MG63 (cell line): ENCODE measurements around the gene LAMA1. TPM values are rescaled to one million over a fixed set of nuclear protein-coding genes. Genes with fewer than 3 reads are reported as not detected.
A peak's percentile ranks its signal among the peaks of the same experiment; 100 is the strongest.

ENCODE experiments used
- DNase-seq: peaks from one replicate; pipeline ENCODE4 v3.0.0-alpha.2; 2020
- H3K27me3 ChIP-seq: fragments of 250-450 bp; sonication (Bioruptor Pico); 2 replicates; pipeline ENCODE4 v1.5.1; 2020; ENCODE audit warnings: mild to moderate bottlenecking, moderate library complexity
- H3K36me3 ChIP-seq: fragments of 250-450 bp; sonication (Bioruptor Pico); 2 replicates; pipeline ENCODE4 v1.5.1; 2020; ENCODE audit warnings: mild to moderate bottlenecking, moderate library complexity
- H3K4me3 ChIP-seq: fragments of 250-450 bp; sonication (Bioruptor Pico); 2 replicates; pipeline ENCODE4 v1.5.1; 2020; ENCODE audit warnings: mild to moderate bottlenecking, moderate library complexity
- H3K9me3 ChIP-seq: fragments of 250-450 bp; sonication (Bioruptor Pico); 2 replicates; pipeline ENCODE4 v1.5.1; 2020; ENCODE audit warnings: mild to moderate bottlenecking, moderate library complexity
- total RNA-seq: library from RNA; depleted of rRNA; stranded (reverse); fragments of >200 nt; shearing (Covaris generic); gene quantifications from 2 replicates; pipeline ENCODE4 v1.2.3, GENCODE V29; 2014; ENCODE audit warnings: low replicate concordance

LAMA1 gene
- total RNA-seq, 1 experiment from 2014 or later: 1.6 TPM

DNA sequence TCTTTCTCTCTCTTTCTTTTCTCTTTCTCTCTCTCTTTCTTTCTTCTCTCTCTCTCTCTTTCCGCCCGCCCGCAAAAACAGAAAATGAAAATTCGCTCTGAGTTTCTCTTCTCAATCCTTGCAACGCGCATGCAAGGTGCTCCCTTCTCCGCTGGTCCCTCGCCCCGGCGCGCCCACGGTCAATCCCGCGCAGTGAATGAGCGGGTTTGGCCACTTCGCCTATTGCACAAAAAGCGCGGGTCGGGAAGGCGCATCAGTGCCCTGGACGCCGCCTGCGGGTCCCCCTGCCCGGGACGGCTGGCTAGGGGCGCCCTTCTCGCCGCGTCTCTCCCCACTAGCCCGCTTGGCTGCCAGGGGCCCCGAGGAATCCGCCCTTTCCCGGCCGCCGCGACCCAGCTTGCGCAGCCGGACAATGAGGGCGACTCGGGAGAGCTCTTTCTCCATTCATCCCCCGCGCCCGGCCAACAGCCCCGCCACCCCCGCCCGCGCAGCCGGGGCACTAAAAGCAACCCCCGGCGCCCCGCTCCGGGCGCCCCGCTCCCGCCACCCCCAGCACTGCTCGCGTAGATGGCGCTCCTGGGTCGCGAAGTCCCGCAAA, 706 bp downstream of the LAMA1 start:
- Histone ChIP-seq H3K36me3 (no peaks in the 10 kb centered on the region), H3K4me3 (peak overlapping the region; percentile 41), H3K9me3 (no peaks in the 10 kb centered on the region; the same call in 1 of the 2 replicates), H3K27me3 (peaks cover 23% of the 10 kb centered on the region)
- DNase-seq: peak; percentile 26

DNA sequence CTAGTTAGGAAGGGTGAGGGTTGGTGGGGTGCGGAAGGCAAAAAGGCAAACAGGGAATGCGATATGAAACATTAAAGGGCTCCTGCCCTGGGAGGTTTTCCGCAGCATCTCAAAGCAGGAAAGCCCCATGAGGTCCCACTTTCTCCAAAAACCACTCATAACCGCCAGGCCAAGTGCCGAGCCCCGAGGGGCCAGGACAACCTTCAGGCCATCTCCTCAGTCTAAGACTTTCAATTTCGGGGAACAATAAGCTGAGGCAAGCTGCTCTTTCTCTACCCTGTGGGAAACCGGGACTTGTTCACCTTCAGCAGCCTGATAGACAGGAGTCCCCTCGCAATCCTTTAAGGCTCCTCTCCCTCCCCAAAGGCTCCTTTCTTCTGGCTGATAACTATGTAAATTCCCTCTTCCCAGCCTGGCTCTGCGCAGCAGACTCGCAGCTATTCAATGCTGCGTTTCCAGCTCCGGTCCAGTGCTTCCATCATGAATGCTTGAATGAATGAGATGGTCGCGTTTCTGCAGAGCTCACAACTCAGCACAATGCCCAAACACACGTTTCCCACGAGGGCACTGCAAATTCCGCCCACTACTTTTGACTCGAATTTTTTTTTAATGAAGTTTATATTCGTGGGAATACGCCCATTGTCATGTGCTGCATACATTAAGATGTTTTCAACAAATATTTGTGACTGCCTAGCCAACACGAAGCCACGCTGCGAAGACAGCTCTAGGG, 1.4 kb downstream of the LAMA1 start:
- H3K9me3 ChIP-seq: no peaks in the 10 kb centered on the region; the same call in 1 of the 2 replicates
- no peaks in the 10 kb centered on the region for H3K36me3 ChIP-seq
- H3K4me3 ChIP-seq: peak overlapping the region; percentile 41
- H3K27me3 ChIP-seq: peaks cover 23% of the 10 kb centered on the region
- DNase-seq: no peak

DNA sequence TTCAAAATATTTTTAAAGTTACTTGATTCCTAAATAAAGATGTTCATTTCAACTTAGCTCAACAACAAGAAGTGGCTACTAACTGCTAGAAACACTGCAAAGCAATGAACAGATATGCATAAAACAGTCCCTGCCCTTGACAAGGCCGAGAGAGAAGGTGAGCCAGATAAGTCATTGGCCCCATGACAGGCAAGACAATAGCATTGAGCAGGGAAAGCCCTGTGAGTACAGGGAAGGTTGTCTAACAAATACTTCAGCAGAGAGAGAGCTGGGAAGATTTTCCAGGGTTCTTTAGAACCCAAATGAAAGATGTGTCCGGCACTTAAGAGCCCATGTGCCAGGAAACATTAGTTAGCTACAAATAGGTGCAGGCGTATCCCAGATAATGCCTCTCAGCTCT, 4.7 kb downstream of the LAMA1 start:
- Histone ChIP-seq H3K4me3 (no peak overlapping the region), H3K9me3 (no peaks in the 10 kb centered on the region; the same call in 1 of the 2 replicates), H3K36me3 (no peaks in the 10 kb centered on the region), H3K27me3 (peaks cover 14% of the 10 kb centered on the region)
- DNase-seq: no peak

DNA sequence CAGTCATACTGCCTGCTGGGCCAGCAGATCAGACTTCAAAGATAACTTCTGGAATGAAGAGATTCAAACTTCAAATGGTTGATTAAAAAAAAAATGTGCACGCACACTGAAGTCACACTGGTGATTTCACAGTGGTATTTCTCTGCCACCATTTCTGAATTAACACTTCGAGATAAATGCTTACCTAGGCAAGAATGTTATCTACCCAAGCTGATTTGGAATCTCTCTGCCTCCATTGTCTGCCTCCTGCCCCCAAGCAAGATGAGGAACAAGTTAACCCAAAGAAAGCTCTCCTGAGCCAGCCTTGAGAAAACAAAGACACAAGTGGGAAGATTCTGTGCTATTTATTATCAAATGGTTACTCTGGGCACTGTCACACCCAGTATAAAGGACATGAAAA, 6.5 kb downstream of the LAMA1 start:
- Histone ChIP-seq H3K4me3 (no peak overlapping the region), H3K27me3 (peaks cover under 1% of the 10 kb centered on the region; the same call in 1 of the 2 replicates), H3K9me3 (no peaks in the 10 kb centered on the region; the same call in 1 of the 2 replicates), H3K36me3 (no peaks in the 10 kb centered on the region)
- no peak for DNase-seq

DNA sequence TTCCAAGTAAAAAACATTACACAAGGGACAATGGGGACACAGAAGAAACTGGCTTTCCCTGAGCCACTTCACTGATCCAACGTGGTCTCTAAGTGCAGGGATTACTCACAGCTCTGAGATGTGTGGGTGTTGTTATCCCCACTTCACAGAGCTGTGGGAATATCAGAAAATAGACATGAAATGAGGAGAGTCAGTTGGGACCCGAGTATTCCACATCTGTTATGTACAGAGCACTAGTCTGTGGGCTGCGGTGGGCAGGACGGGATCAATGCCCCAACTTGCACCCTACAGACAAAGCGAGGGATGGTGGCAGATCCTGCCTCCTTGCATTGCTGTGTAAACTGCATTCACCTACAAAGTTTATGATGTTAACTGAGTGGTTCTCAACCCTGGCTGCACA, 11.7 kb downstream of the LAMA1 start:
- H3K4me3 ChIP-seq: no peak overlapping the region
- no peak for DNase-seq
- no peaks in the 10 kb centered on the region for H3K27me3 ChIP-seq
- no peaks in the 10 kb centered on the region for H3K9me3 ChIP-seq
- H3K36me3 ChIP-seq: no peaks in the 10 kb centered on the region

DNA sequence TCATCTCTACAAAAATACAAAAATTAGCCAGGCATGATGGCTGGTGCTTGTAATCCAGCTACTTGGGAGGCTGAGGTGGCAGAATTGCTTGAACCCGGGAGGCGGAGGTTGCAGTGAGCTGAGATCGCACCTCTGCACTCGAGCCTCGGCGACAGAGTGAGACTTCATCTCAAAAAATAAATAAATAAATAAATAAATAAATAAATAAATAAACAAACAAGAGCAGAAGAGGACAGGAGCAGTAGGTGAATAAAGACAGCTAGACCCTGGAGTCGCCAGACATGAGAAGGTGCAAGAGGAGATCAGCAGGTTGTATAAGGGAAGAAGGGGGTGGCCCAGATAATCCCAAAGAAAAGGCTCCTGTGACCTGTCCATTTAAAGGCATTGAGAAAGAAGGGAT, 12.3 kb downstream of the LAMA1 start:
- Histone ChIP-seq H3K4me3 (no peak overlapping the region), H3K9me3 (no peaks in the 10 kb centered on the region), H3K36me3 (no peaks in the 10 kb centered on the region), H3K27me3 (no peaks in the 10 kb centered on the region)
- no peak for DNase-seq

DNA sequence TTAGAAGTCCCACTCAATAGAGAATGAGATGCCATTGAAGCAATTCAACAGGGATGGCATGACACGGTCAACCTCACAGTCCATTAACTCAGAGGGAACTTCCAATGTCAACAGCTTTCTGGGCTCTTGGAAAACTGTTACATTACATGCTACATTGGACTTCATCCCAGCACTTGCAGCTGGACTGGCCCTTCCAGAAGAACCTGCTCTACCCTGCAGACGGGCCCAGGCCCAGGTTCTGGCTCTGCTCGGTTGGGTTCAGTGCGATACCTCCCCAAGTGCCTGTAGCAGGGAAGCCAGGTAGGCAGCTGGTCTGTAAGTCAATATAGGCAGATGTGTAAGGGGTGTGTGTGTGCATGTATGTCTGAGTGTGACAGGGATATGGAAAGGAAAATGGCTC, 12.9 kb downstream of the LAMA1 start:
- Histone ChIP-seq H3K36me3 (no peaks in the 10 kb centered on the region), H3K9me3 (no peaks in the 10 kb centered on the region), H3K4me3 (no peak overlapping the region), H3K27me3 (no peaks in the 10 kb centered on the region)
- DNase-seq: no peak

DNA sequence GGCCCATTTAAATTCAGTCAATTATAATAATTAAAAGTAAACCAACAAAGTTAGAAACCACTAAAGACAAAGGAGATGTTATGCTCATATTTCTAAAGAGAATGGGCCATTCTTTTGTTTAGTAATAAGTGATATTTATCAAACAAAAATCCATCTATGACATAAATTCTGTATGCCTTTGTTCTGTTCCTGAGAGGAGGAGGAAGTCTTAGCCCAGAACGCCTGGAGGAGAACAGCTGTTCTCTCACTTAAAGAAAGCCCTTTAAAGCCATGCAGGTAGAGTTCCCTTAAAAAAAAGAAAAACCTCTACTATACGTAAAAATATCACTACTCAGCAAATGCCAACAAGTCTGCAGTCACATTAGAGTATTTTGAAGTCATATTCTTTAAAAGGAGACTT, 15.5 kb downstream of the LAMA1 start:
- no peaks in the 10 kb centered on the region for H3K36me3 ChIP-seq
- no peaks in the 10 kb centered on the region for H3K9me3 ChIP-seq
- DNase-seq: no peak
- H3K4me3 ChIP-seq: no peak overlapping the region
- no peaks in the 10 kb centered on the region for H3K27me3 ChIP-seq

DNA sequence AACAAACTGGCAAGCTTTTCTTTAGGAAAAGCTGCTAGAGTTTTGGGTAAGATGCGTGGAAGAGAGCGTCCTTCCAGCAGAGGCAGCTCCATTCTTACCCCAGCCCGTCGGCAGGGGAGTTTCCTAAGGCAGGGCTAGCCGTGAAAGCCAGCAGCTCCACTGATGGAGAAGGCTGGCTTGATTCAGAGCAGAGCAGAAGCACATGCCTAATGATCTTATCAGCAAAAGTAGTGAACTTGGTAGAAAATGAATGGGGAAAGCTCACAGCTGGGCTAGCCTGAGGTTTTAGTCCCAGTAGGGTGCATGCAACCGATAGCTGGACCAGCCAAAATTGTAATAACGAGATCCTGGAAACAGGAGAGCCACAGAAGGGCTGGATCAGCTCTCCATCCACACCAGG, 20.8 kb downstream of the LAMA1 start:
- Histone ChIP-seq H3K4me3 (no peak overlapping the region), H3K27me3 (no peaks in the 10 kb centered on the region), H3K9me3 (no peaks in the 10 kb centered on the region), H3K36me3 (no peaks in the 10 kb centered on the region)
- no peak for DNase-seq

DNA sequence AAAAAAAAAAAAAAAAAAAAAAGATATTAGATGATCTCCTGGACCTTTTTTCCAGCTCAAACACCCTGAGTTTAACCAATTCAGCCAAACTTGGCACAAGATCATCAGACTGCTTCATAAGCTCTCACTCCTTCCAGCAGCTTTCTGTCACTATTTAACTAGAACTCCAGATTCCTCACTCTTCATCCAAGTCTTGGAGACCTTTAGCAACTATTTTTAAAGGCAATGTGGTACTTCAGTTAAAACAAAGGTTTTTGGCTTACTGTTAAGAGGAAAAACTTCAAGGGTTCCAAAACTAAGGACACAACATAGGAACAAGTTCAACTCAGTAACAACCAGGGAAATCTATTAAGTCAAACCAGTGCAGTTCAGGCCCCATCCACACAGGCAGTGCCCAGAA, 23.2 kb downstream of the LAMA1 start:
- H3K4me3 ChIP-seq: no peak overlapping the region
- H3K27me3 ChIP-seq: no peaks in the 10 kb centered on the region
- DNase-seq: no peak
- H3K36me3 ChIP-seq: no peaks in the 10 kb centered on the region
- H3K9me3 ChIP-seq: no peaks in the 10 kb centered on the region

DNA sequence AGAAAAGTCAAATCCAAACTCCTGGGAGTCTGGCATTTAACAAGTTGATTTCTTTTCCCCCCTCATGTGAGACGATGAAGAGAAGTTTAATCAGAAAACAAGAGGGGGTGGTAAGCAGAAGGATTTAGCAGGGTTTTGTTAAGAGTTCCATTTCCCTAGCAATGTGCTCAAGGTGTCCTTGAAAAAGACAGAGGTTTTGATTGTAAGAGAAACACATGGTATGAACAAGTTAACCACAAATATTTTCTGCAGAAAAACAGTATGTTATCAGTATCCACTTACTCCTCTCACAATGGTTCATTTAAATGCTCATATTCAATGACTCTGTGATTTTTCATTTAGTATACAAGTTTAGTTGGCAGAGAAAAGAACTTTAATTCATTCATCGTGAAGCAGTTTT, 26.8 kb downstream of the LAMA1 start:
- H3K36me3 ChIP-seq: no peaks in the 10 kb centered on the region
- H3K9me3 ChIP-seq: no peaks in the 10 kb centered on the region
- H3K4me3 ChIP-seq: no peak overlapping the region
- no peak for DNase-seq
- no peaks in the 10 kb centered on the region for H3K27me3 ChIP-seq

DNA sequence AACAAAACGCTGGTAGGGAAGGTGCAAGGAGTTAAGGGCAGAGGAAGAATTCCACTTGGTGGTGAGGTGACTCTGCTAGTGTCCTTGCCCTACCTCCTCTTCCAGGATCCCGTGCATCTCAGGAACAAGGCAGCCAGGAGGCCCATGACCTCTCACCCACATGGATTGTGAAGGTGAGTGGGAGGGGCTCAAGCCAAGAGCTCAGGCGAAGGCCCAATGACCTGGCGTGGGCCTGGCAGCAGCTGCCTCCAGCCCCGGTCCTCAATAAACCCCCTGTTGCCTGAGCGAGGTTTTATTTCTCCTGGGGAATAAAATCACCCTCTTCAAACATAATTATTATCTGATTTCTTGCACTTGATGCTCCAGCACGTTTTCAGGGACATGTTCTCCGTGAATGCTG, 28.2 kb downstream of the LAMA1 start:
- Histone ChIP-seq H3K27me3 (no peaks in the 10 kb centered on the region), H3K9me3 (no peaks in the 10 kb centered on the region), H3K36me3 (no peaks in the 10 kb centered on the region), H3K4me3 (no peak overlapping the region)
- DNase-seq: no peak

DNA sequence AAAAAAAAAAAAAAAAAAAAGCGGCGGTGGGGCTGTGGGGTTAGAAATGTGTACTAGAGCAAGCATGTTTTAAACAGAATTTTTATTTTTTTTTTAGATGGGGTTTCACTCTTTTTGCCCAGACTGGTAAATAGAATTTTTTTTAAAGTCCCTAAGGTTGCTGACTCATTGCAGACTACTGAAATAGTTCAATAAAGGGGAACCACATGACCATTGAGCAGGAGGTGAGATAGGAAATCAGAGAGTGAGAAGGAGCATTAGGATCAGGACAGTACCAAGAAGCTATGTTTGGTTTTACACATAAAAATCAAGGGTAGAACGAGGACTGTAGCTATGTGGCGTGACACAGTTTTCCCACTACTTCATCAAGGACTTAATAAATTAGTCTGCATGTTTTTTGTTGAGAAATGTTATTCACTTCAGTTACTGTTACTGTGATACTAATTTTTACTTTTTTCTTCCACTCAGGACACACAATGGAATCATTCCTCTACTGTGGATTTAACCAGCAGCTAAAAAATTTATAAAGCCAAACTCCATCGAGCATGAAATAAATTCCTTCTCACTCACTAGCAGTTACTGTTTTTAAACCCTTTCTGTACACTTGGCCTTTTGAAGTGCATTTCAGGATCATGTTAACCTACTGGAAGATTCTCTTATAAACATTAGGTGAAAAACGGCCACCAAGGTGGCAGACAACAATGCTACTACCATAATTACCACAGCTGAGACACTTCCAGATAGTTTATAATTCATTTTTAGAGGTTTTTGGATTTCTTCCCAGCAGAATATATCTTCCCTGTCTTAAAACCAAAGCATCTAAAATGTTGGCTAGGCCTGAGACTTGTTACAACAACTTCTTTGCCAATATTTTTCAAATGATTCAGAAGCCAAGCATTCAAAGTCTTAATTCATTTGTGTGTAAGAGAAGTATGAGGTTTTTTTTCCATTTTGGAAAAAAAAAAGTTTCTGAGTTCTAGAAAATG, 33.2 kb downstream of the LAMA1 start:
- no peak for DNase-seq
- Histone ChIP-seq H3K4me3 (no peak overlapping the region), H3K27me3 (no peaks in the 10 kb centered on the region), H3K36me3 (no peaks in the 10 kb centered on the region), H3K9me3 (no peaks in the 10 kb centered on the region)

DNA sequence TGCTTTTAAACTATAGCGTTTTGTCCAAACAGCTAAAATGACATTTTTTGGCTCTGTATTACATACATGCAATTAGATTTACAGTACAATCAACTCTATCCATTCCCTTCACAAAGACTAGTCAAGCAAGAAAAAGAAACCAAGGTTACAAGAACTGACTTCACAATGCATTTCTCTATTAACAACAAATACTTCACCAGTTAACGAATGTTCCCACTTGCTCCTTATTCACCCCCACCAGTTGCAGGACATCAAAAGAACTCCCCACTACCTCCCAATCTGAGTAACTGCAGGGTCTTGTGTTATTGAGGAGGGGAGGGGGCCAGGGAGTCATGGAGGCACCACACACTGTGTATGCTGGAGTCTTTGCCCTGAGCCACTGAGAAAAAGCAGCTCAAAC, 34.9 kb downstream of the LAMA1 start:
- H3K9me3 ChIP-seq: no peaks in the 10 kb centered on the region
- H3K27me3 ChIP-seq: no peaks in the 10 kb centered on the region
- H3K4me3 ChIP-seq: no peak overlapping the region
- no peak for DNase-seq
- no peaks in the 10 kb centered on the region for H3K36me3 ChIP-seq

DNA sequence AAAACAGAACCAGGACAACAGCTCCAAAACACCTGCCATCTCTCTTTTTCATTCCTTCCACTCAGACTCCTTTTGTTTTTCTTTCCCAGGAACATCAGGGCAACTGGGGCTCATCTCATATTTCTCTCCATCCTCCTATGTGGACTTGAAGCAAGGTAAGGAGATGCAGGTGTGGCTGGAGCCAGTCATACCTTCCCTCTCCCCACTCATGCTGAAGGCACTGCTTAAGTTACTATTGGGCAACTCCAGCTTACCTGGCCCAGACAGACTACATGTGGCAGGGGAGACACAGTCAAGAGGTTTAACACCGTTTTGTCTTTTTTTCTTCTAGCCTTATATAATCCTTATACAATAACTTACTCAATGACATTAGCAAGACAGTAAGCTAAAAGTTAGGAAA, 38.4 kb downstream of the LAMA1 start:
- DNase-seq: no peak
- Histone ChIP-seq H3K9me3 (no peaks in the 10 kb centered on the region), H3K36me3 (no peaks in the 10 kb centered on the region), H3K27me3 (no peaks in the 10 kb centered on the region), H3K4me3 (no peak overlapping the region)

DNA sequence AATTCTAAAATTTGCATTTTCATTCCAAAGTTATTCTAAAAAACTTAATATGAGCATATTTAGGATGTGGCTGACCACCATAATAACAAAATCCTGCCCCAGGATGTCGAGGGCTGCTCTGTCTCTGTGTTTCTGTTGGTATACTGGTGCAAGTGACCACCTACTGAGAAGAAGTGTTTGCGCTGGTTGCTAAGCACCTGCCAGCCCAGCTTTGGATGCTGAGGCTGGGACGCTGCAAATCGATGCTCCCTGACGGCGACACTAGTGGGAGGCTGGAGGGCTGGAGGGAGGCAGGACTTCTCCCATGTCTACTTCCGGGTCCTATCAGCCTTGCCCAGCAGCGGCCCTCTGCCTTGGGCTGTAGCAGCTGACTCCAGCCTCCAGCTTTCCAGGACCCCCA, 45.0 kb downstream of the LAMA1 start:
- no peaks in the 10 kb centered on the region for H3K27me3 ChIP-seq
- H3K36me3 ChIP-seq: no peaks in the 10 kb centered on the region
- DNase-seq: no peak
- no peaks in the 10 kb centered on the region for H3K9me3 ChIP-seq
- no peak overlapping the region for H3K4me3 ChIP-seq

DNA sequence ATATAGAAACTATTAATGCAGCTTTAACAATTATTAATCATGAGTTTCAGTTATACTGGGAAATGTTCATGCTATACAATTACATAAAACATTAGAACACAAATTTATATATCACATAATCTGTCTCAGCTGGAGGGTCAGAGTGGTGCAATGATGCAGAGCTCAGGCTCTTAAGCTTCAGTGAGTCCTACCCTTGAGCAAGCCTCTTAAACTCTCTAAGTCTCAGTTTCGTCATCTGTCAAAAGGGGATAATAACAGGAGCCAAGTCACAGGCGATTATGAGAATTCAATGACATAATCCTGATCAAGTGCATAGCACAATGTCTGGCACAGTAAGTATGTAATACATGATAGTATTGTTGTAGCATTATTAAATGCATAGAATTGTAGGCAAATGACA, 46.0 kb downstream of the LAMA1 start:
- DNase-seq: no peak
- no peaks in the 10 kb centered on the region for H3K36me3 ChIP-seq
- H3K27me3 ChIP-seq: no peaks in the 10 kb centered on the region
- H3K9me3 ChIP-seq: no peaks in the 10 kb centered on the region
- no peak overlapping the region for H3K4me3 ChIP-seq
